K562 (cell line): ENCODE data around the gene CD46. TPM values are rescaled to one million over a fixed set of nuclear protein-coding genes. Genes with fewer than 3 reads are reported as not detected.

ENCODE experiments used
- ATF1 ChIP-seq, 2 experiments: fragments of 450-650 bp in 1 of 2; IDR thresholded peaks; 2 replicates each; pipeline ENCODE4 v1.6.1; 2016; ENCODE audit warnings: missing compliant biosample characterization in 1 of 2, missing genetic modification characterization in 1 of 2
- CC2D1A ChIP-seq: fragments of 450-650 bp; IDR thresholded peaks from 2 replicates; pipeline ENCODE4 v1.6.1; 2017; ENCODE audit warnings: mild to moderate bottlenecking
- CREB3L1 ChIP-seq: fragments of 450-650 bp; IDR thresholded peaks from 2 replicates; pipeline ENCODE4 v1.6.1; 2014; ENCODE audit warnings: low read depth, mild to moderate bottlenecking, moderate library complexity, borderline replicate concordance
- EGR1 ChIP-seq: fragments of 450-650 bp; conservative IDR thresholded peaks from 2 replicates; pipeline ENCODE4 v1.6.1; 2017; ENCODE audit warnings: mild to moderate bottlenecking
- MTA2 ChIP-seq: fragments of 450-650 bp; IDR thresholded peaks from 2 replicates; pipeline ENCODE4 v1.6.1; 2016; ENCODE audit warnings: low read depth
- NKRF ChIP-seq: fragments of 450-650 bp; IDR thresholded peaks from 2 replicates; pipeline ENCODE4 v1.6.1; 2016; ENCODE audit warnings: borderline replicate concordance
- PHF20 ChIP-seq: fragments of 450-650 bp; IDR thresholded peaks from 2 replicates; pipeline ENCODE4 v1.6.1; 2018; ENCODE audit not compliant: partially characterized antibody
- SMARCA4 ChIP-seq: fragments of 450-650 bp; IDR thresholded peaks from 2 replicates; pipeline ENCODE4 v1.6.1; 2016
- ZBTB9 ChIP-seq: fragments of 450-650 bp; formaldehyde crosslinking; IDR thresholded peaks from 2 replicates; pipeline ENCODE4 v1.4.0; 2020; ENCODE audit warnings: mild to moderate bottlenecking, moderate library complexity
- ZNF311 ChIP-seq: fragments of 250-450 bp; sonication (Bioruptor Pico); IDR thresholded peaks from 2 replicates; pipeline ENCODE4 v1.4.0; 2020; ENCODE audit warnings: mild to moderate bottlenecking, moderate library complexity
- ZNF589 ChIP-seq: fragments of 200-800 bp; sonication (Bioruptor generic); IDR thresholded peaks from 2 replicates; pipeline ENCODE4 v1.6.1; 2016; ENCODE audit warnings: low read depth, missing genetic modification characterization, missing compliant biosample characterization
- ZNF76 ChIP-seq: fragments of 250-450 bp; sonication (Bioruptor Pico); IDR thresholded peaks from 2 replicates; pipeline ENCODE4 v1.4.0; 2020; ENCODE audit warnings: mild to moderate bottlenecking, moderate library complexity, borderline replicate concordance
- polyA plus RNA-seq, 8 experiments: library from polyadenylated mRNA; depleted of rRNA in 4 of 8; stranded (reverse) in 5 of 8; unstranded in 3 of 8; fragments of >200 nt; fragmentation: Nextera tagmentation in 2 of 8; fragmentation: Illumina TruSeq in 1 of 8; extraction: Ambion mirVana in 2 of 8; extraction: Trizol in 1 of 8; gene quantifications; 2 replicates each; pipeline versions ENCODE4 v1.2.1 to v1.2.3, GENCODE V29; 2011 to 2014; ENCODE audit warnings: inconsistent platforms in 1 of 8, missing spikeins in 1 of 8
- total RNA-seq, 7 experiments: library from RNA; depleted of rRNA in 6 of 7; stranded (reverse); fragments of >200 nt in 6 of 7; fragmentation: Illumina TruSeq in 2 of 7; extraction: Trizol in 2 of 7; gene quantifications; 2 replicates each; pipeline versions ENCODE4 v1.2.1 to v1.2.3, GENCODE V29; 2011 to 2021; ENCODE audit warnings: low replicate concordance in 1 of 7

The CD46 gene
- total and polyA plus RNA-seq, 9 of the 15 experiments (the other 6 are each of a cell fraction or from before 2014, with no cell fraction given): 87.9 to 374 (median 156) TPM

- TF ChIP-seq SMARCA4 (0 out of 2 replicates have a peak, but pooled peaks have one; percentile 31), ZNF76 (no peak), ZBTB9 (CRISPR knock-in tag) (0 out of 2 replicates have a peak, but pooled peaks have one; percentile 75), NKRF (peak; percentile 29; the same call in 1 of the 2 replicates), ZNF589 (CRISPR knock-in tag) (peak; percentile 74; the same call in 1 of the 2 replicates), ZNF311 (CRISPR knock-in tag) (peak; percentile 68; the same call in 1 of the 2 replicates), CC2D1A (0 out of 2 replicates have a peak, but pooled peaks have one; percentile 18), PHF20 (no peak), MTA2 (peak; percentile 6; the same call in 1 of the 2 replicates), EGR1 (no peak), CREB3L1 (0 out of 2 replicates have a peak, but pooled peaks have one; percentile 24), ATF1 (CRISPR knock-in tag; IDR thresholded peaks at IDR 0.05) (no peak), ATF1 (tag; IDR thresholded peaks at IDR 0.05) (peak; percentile 47)
These were observed 4.0 kb upstream of the CD46 start (continued) for GRCh38 chr1:207747627-207748492.
